Ectodermal cell (in vitro differentiated cells): ENCODE data around the gene KRTAP10-3.
"Not testable (repeated sequence)": the region's sequence is repeated elsewhere in the genome, so short reads cannot be mapped to it uniquely, and the experiment has no call there.

Source experiments
- H3K27ac ChIP-seq: 2 replicates; pipeline ENCODE4 v1.7.0; 2013; ENCODE audit warnings: mild to moderate bottlenecking, low read depth, low read length; ENCODE audit not compliant: insufficient read depth, poor library complexity, severe bottlenecking
- H3K27me3 ChIP-seq: 2 replicates; pipeline ENCODE4 v1.7.0; 2013; ENCODE audit warnings: mild to moderate bottlenecking, low read length; ENCODE audit not compliant: insufficient read depth, control insufficient read depth, poor library complexity, severe bottlenecking
- H3K36me3 ChIP-seq: one replicate; pipeline ENCODE4 v1.7.0; 2013; ENCODE audit warnings: low read length; ENCODE audit not compliant: control insufficient read depth, insufficient read depth
- H3K4me1 ChIP-seq: one replicate; pipeline ENCODE4 v1.7.0; 2013; ENCODE audit warnings: low read length; ENCODE audit not compliant: control insufficient read depth, insufficient read depth
- H3K4me3 ChIP-seq: 2 replicates; pipeline ENCODE4 v1.7.0; 2013; ENCODE audit warnings: low read depth, low read length, control low read depth; ENCODE audit not compliant: insufficient read depth
- H3K9me3 ChIP-seq: 2 replicates; pipeline ENCODE4 v1.7.0; 2013; ENCODE audit warnings: mild to moderate bottlenecking, low read length, moderate library complexity; ENCODE audit not compliant: control insufficient read depth
- WGBS, 2 experiments: methylation state at CpG; one replicate each; pipeline ENCODE4 v1.1.7; 2013; ENCODE audit warnings: missing lambda C conversion rate in 2 of 2; 5-methylcytosine and 5-hydroxymethylcytosine counted together

Gene KRTAP10-3

GRCh38 chr21:44578371-44579055 lies 19.9 kb upstream of the KRTAP10-3 start:
- H3K4me3 ChIP-seq: no peak overlapping the region
- peaks cover 6% of the 10 kb centered on the region for H3K4me1 ChIP-seq
- H3K27me3 ChIP-seq: no peaks in the 10 kb centered on the region
- no peaks in the 10 kb centered on the region for H3K36me3 ChIP-seq
- 95% methylated on average over 17 of the region's 17 CpGs for whole genome bisulfite sequencing, 2 experiments
- no peaks in the 10 kb centered on the region for H3K9me3 ChIP-seq
- no peak overlapping the region for H3K27ac ChIP-seq

- Histone ChIP-seq H3K4me1 (peaks cover 6% of the 10 kb centered on the region), H3K4me3 (no peak overlapping the region)
- WGBS, 2 experiments: 96 to 98% methylated on average over 8 to 10 of the region's 10 CpGs
These were observed 17.4 kb upstream of the KRTAP10-3 start for GRCh38 chr21:44576025-44576420.

DNA sequence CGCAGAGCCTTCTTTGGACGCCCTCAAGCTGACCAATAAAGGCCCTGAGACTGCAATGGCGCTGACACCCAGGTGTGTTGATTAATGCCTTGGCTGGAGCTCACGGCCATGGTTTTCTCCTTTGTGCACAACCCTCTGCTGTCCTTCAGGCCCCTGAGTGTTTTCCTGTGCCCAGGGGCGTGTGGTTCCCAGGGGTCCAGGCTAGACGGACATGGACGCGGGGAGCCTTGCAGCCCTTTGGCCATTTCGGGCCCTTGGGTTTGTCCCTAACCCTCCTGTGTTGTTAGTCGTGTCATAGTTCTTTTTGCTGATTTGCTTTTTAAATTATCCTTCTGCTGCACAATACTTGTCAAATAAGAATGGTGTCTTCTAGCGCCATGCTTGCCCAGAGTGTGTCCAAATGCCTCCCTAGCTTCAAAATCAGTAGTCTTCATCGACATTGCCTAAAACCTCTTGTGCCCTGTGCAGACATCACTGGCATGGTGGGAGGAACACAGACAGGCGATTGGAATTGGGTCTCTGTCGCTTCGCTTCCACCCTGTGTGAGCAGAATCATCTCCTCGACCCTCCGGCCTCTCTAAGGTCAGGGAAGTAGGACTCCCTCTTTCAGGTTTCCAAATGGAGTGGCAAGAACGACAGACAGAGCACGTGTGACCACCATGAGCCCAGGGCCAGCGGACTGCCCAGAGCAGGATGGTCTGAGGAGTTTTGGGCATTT lies 16.9 kb upstream of the KRTAP10-3 start:
- WGBS, 2 experiments: 94 to 95% methylated on average over 20 of the region's 20 CpGs
- Histone ChIP-seq H3K27me3 (no peaks in the 10 kb centered on the region), H3K27ac (no peak overlapping the region), H3K36me3 (no peaks in the 10 kb centered on the region), H3K4me3 (no peak overlapping the region), H3K4me1 (peaks cover 6% of the 10 kb centered on the region), H3K9me3 (no peaks in the 10 kb centered on the region)

More at GRCh38 chr21:44576025-44576420, 17.4 kb upstream of the KRTAP10-3 start:
- Histone ChIP-seq H3K27me3 (no peaks in the 10 kb centered on the region), H3K27ac (no peak overlapping the region), H3K36me3 (no peaks in the 10 kb centered on the region), H3K9me3 (no peaks in the 10 kb centered on the region)

DNA sequence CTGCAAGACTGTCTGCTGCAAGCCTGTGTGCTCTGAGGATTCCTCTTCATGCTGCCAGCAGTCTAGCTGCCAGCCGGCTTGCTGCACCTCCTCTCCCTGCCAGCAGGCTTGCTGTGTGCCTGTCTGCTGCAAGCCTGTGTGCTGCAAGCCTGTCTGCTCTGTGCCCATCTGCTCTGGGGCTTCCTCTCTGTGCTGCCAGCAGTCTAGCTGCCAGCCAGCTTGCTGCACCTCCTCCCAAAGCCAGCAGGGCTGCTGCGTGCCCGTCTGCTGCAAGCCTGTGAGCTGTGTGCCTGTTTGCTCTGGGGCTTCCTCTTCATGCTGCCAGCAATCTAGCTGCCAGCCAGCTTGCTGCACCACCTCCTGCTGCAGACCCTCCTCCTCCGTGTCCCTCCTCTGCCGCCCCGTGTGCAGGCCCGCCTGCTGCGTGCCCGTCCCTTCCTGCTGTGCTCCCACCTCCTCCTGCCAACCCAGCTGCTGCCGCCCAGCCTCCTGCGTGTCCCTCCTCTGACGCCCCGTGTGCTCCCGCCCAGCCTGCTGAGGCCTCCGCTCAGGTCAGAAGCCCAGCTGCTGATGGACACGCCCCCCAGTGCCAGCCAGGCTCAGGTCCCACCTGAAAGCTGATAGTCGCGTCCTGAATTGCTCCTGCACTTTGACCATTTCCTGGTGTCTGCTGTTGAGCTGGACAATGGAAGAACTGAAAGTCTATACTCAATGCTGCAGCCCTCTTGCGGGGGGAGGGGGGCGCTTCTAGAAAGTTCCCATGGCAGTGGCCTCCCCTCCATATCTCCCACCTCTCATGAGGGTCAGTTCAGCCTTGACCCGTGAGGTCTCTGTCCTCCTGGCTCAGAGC lies 16.1 kb upstream of the KRTAP10-3 start:
- Histone ChIP-seq H3K27ac (no peak overlapping the region), H3K4me3 (no peak overlapping the region), H3K27me3 (no peaks in the 10 kb centered on the region), H3K4me1 (peaks cover 6% of the 10 kb centered on the region), H3K9me3 (no peaks in the 10 kb centered on the region), H3K36me3 (no peaks in the 10 kb centered on the region)
- 72% methylated on average over 21 of the region's 21 CpGs for WGBS, 2 experiments

- H3K36me3 ChIP-seq, H3K4me3 ChIP-seq, H3K9me3 ChIP-seq, H3K27me3 ChIP-seq, H3K4me1 ChIP-seq, H3K27ac ChIP-seq: not testable (repeated sequence)
- WGBS, 2 experiments: 85 to 88% methylated on average over 21 to 22 of the region's 25 CpGs
These were observed 15.2 kb upstream of the KRTAP10-3 start, which contains the start of gene KRTAP10-4 for GRCh38 chr21:44573630-44574456. Gene KRTAP10-4 (plus strand): TSS chr21:44573729. CDS start chr21:44573759, 30 bp downstream.

GRCh38 chr21:44572959-44573583 lies 14.5 kb upstream of the KRTAP10-3 start:
- Histone ChIP-seq H3K27ac (no peak overlapping the region), H3K36me3 (no peaks in the 10 kb centered on the region), H3K9me3 (no peaks in the 10 kb centered on the region), H3K27me3 (no peaks in the 10 kb centered on the region), H3K4me3 (no peak overlapping the region), H3K4me1 (peaks cover 6% of the 10 kb centered on the region)
- WGBS, 2 experiments: 92 to 93% methylated on average over 15 of the region's 15 CpGs

GRCh38 chr21:44571844-44572782 lies 13.5 kb upstream of the KRTAP10-3 start:
- peaks cover 6% of the 10 kb centered on the region for H3K4me1 ChIP-seq
- H3K27ac ChIP-seq: no peak overlapping the region
- no peak overlapping the region for H3K4me3 ChIP-seq
- no peaks in the 10 kb centered on the region for H3K27me3 ChIP-seq
- WGBS, 2 experiments: 93 to 94% methylated on average over 40 of the region's 40 CpGs
- no peaks in the 10 kb centered on the region for H3K36me3 ChIP-seq
- H3K9me3 ChIP-seq: no peaks in the 10 kb centered on the region

GRCh38 chr21:44571296-44571695 lies 12.7 kb upstream of the KRTAP10-3 start:
- 67 to 73% methylated on average over 4 of the region's 4 CpGs for WGBS, 2 experiments

More at GRCh38 chr21:44571296-44571695, 12.7 kb upstream of the KRTAP10-3 start:
- no peak overlapping the region for H3K27ac ChIP-seq
- H3K27me3 ChIP-seq: no peaks in the 10 kb centered on the region
- H3K4me1 ChIP-seq: peaks cover 6% of the 10 kb centered on the region
- no peak overlapping the region for H3K4me3 ChIP-seq
- no peaks in the 10 kb centered on the region for H3K36me3 ChIP-seq
- peaks cover 2% of the 10 kb centered on the region for H3K9me3 ChIP-seq
